Forelimb muscle (tissue), 1 donor: ENCODE measurements around the gene NUDT6. TPM values are rescaled to one million over a fixed set of nuclear protein-coding genes. Genes with fewer than 3 reads are reported as not detected.
"Not testable (repeated sequence)": the region's sequence is repeated elsewhere in the genome, so short reads cannot be mapped to it uniquely, and the experiment has no call there.

ENCODE experiments used
- DNase-seq: peaks from one replicate; pipeline ENCODE4 v3.0.0-alpha.2; 2013; ENCODE audit warnings: low read depth
- polyA plus RNA-seq: library from polyadenylated mRNA; unstranded; fragments of 120-200 nt; gene quantifications from one replicate; pipeline ENCODE4 v1.2.1, GENCODE V29; 2013; ENCODE audit not compliant: insufficient read length

The NUDT6 gene
- polyA plus RNA-seq, 1 donor: 8.1 TPM

DNA sequence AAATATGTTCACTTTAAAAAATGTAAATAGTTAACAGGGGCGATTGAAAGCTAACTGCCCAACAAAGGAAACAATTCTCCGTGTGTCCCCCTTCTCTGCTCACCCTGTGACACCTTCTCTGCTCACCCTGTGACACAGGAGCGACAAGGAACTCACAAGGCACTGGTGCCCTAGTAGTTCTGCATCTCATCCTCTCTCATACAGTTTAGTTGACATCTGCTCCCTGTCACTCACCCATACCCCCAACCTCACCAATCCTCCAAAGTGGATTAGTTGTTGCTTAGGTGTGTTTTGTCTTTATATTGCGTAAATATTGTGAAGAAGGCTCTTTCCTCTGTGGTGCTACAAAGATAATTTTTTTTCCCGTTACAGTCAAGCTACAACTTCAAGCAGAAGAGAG lies 46.4 kb downstream of the NUDT6 start:
- no peak for DNase-seq

DNA sequence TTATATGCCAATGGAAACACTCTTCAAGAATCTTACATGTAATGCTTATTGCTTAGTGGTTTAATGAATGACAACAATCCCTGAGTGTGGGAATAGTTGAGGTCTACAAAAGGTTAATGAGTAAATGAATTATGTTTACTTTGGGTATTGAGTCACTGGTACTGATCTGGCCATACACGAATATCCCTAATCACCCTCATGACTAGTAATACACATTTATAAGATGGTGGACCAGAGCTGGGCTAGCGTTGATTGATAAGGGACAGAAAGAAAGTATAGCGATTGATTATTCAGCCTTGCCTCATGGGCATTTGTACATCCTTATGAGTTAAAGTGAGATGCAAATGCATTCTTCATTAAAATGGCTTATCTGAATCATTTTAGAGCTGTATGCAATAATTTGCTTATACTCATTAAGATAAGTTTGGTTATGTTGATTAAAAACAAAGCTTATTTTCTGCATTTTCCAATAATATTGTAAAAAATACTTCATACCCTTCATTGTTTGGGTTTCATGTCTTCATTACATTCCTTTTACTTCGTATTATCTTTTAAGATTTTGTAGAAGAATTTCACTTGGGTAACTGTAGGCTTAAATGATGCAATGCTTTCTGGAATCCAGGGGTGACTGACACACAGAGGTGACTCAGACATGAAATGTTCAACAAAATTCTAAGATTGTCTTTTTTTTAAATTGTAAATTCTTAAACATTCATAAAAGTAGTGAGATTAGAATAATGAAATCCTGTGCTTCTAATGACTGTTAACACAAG lies 48.4 kb downstream of the NUDT6 start:
- no peak for DNase-seq

DNA sequence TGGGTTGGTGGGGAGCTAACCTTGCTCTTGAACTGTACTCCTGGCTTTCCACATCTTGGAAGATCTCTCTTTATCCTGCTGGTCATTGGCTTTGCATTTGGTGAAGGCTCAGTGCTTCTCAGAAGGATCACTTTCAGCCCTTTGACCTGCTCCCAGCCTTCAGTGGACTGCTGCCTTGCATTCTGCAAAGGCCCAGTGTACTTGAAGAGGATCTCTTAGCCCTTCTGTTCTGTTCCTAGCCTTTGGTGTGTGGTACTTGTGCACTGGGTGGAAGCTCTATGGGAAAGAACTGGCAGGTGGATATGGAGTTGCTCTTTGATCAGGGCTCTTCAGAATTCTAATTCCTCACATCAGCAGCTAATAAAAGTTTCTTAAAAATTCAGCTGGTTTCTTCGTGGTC lies 49.3 kb downstream of the NUDT6 start:
- no peak for DNase-seq

DNA sequence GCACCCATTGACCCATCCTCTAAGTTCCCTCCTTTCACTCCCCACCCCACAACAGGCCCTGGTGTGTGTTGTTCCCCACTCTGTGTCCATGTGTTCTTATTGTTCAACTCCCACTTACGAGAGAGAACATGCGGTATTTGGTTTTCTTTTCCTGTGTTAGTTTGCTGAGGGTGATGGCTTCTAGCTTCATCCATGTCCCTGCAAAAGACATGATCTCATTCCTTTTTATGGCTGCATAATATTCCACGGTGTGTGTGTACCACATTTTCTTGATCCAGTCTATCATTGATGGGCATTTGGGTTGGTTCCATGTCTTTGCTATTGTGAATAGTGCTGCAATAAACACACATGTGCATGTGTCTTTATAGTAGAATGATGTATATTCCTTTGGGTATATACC lies 54.2 kb downstream of the NUDT6 start:
- DNase-seq: not testable (repeated sequence)

DNA sequence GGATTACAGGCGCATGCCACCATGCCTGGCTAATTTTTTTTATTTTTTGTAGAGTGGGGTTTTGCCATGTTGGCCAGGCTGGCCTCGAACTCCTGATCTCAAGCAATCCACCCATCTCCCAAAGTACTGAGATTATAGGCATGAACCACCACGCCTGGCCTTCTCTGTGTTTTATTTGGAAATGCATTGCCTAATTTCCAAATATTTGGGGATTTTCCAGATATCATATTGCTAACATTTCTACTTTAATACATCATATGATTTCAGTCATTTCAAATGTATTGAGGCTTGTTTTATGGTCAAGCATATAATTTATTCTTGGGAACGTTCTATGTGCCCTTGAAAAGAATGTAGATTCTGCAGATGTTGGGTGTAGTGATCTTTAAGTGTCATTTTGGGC lies 57.0 kb downstream of the NUDT6 start:
- DNase-seq: no peak

DNA sequence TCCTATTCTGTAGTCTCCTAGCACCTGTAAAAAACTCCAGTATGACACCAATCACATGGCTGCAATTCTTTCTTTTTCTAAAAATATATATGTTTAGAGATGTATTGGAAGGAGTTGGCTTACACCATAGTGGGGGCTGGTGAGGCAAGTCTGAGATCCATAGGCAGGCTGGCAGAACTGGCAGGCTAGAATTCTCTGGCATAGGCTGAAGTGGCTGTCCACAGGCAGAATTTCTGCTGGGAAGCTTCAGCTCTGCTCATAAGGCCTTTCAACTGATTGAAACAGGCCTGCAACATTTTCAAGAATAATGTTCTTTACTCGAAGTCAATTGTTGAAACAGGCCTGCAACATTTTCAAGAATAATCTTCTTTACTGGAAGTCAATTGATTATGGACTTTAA lies 58.8 kb downstream of the NUDT6 start:
- DNase-seq: no peak

DNA sequence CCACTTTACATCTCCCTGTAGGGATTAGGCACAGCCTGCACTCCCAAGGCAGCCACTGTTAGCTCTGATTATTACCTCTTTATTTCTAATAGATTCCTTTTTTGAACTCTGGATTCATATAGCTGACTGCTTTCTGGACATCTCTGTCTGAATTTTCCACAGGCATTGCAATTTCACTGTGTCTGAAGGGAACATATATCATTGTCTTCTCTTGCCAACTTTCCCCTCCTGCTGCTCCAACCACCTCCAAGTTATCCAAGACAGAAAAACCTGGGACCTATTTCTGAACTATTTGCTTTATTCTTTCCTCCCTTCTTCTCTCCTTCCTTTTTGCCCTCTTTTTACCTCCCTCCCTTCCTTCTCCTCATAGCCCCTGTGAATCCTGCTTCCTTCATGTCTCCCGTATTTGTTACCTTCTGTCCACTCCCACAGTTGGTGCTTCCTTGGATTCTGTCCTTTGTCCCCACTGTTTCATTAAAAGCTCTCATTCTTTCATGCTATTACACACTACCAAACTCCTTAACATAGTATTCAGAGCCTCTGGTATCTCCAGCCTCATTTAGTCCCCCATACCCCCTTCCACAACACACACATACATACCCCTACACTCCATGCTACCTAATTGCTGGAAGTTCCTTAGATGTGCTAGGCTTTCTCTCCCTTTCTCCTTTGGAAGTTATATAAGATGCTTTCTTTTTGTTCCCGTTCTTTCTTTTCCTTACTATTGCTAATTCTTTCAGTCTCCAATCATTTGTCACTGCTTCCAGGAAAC lies 61.0 kb downstream of the NUDT6 start:
- DNase-seq: no peak

DNA sequence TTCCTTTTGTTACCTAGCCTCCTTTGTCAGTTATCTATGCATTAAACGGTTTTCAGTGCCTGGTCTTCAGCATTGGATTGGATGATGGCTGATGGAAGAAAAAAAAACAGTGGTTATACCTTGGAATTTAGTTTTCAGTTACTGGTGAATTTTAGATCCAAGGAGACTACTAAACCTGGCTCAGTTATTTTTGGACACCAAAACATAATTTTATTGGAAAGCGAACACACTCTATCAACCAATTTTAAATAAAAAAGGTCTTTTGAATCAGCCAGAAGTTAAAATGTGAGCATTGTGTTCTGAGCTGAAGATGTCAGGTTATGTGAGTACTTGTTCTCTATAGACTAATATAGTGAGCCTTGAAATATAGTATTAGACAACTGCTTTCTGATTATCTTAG lies 63.7 kb downstream of the NUDT6 start:
- no peak for DNase-seq

DNA sequence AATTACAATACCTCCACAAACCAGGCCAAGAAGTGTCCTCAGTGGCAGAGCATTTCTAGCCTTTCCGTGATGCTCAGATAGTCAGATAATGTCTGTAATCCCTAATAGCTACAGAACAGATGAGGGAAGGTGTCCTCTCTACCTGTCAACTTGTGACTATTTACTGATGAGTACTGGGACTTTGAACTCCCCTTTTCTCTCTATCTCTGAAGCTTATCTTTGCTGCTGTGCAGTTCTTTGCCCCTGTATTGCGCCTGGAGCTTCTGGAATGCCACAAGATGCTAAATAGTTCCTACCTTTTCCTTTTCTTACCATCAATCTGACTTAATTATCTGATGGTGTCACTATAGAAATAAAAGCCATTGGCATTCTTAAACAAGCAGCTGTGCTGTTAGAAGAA lies 65.2 kb downstream of the NUDT6 start:
- DNase-seq: no peak

DNA sequence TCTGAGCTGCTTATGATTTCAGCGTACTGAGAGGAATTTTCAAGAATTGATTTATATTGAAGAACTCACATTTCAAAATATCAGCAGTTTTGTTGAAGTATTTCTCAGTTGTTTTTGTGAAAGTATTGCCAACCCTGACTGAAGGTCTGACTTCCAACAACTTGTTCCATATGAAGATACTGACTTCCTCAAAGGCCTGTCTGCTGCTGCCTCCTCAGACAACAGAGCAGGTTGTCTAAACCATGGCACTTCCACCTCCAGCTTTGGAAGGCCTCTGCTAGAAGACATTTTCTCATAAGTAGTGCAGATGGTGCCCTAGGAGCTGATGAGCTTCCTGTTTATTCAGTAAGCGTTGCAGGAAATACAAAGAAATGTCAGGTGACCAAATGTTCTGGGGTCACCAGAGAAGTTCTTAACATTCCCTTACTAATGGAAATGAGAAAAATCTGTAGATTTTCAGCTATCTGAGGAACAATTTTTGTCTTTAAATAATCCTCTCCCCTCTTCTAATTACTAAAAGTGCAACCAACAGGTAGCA lies 67.0 kb downstream of the NUDT6 start:
- no peak for DNase-seq

DNA sequence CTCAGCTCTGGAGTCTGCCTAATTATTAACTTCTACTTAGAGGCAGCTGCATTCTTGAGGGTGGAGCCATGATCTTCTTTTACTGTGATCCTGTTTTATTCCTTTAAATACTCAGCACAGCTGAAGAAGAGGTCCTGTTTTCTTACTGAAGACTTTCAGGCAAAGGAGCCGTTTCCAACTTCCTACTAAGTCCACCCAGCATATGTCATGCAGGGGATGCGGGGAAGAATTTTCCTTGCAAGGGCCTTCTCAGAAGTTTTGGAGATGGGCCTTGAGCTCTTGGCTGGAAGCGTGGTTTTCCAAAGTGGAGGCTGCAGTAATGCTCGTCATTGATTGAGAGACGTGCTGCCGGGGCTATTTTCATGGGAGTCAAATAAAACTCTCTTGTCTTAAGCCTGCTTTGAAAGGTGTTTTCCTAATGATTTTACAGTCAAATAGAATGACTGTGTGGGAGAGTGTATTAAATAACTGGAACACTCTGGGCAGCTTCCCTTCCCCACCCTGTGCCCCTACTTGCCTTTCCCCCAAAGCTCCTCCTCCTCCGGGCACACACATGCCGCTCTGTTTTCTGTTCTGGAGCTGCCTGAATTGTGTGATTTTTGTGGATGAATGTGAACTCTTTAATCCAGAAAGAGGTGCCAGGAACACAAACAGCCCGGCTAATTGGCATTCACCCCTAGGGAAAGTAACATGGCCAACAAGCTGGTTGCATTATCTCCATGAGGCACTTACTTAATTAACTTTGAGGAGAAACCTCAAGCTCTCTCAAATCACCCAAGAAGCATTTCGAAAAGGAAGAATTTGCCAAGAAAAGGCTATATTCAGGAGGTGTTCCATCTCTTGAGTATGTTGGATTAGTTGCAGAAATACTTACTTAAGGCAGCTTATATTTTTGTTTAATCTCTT lies 67.7 kb downstream of the NUDT6 start:
- peak; percentile 94 for DNase-seq

DNA sequence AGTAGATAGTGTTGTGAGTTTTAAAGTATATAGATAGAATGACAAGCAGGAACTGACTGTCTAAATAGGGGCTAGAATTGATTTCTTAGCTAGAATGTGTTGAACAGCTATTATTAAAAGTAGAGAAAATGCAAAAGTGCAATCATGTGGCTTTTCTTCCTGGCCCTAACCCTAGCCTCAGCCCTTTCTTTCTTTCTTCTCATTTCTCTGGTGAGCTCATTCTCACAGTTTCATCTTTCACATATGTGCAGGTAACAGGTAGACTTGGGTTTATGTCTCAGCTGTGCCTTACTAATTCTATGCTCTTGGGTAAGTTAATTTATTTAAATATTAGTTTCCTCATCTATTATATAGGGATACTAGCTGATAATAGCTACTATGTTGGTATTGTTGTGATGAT lies 70.8 kb downstream of the NUDT6 start:
- DNase-seq: no peak

DNA sequence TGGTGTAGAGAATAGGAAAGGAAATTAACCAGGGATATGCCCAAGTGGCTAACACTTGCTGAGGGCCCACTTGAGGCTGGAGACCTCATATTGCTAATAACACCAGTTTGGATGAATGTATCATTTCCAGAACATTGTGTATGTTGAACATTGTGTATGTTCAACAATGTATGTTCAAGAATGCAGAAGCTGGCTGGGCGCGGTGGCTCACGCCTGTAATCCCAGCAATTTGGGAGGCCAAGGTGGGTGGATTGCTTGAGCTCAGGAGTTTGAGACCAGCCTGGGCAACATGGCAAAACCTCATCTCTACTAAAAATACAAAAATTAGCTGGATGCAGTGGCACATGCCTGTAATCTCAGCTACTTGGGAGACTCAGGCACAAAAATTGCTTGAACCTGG lies 72.6 kb downstream of the NUDT6 start:
- DNase-seq: not testable (repeated sequence)

DNA sequence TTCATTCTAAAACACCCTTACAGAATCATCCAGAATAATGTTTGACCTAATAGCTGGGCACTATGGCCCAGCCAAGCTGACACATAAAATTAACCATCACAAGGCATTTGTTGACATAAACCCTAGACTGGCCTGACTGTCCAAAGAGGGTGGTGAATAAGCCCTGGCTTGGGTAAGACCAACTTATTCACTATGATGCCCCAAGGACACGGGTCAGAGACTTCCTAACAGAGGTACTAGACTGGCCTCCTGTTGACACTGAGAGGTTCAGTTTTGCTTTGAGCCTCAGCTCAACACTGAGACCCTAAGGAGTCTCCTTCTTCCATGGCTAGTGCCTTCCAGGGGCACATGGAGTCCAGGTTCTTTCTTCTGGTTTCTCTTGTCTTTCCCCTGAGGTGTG lies 74.5 kb downstream of the NUDT6 start:
- DNase-seq: no peak

DNA sequence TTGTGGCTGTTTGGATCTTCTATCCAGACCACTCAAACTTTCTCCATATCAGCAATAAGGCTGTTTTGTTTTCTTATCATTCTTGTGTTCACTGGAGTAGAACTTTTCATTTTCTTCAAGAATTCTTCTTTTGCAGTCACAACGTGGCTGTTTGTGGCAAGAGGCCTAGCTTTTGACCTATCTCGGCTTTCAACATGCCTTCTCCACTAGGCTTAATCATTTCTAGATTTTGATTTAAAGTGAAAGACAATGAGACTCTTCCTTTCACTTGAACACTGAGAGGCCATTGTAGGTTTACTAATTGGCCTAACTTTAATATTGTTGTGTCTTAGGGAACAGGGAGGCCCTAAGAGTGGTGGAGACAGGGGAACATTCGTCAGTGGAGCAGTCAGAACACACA lies 76.6 kb downstream of the NUDT6 start:
- DNase-seq: no peak

DNA sequence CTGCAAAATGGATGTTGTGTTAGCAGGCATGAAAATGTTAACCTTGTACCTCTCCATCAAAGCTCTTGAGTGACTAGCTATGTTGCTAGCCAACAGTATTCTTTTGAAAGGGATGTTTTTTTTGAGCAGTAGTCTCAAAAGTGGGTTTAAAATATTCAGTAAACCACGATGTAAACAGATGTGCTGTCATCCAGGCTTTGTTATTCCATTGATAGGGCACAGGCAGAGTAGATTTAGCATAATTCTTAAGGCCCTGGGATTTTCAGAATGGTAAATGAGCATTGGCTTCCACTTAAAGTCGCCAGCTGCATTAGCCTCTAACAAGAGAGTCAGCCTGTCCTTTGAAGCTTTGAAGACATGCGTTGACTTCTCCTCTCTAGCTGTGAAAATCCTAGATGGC lies 77.3 kb downstream of the NUDT6 start:
- no peak for DNase-seq

DNA sequence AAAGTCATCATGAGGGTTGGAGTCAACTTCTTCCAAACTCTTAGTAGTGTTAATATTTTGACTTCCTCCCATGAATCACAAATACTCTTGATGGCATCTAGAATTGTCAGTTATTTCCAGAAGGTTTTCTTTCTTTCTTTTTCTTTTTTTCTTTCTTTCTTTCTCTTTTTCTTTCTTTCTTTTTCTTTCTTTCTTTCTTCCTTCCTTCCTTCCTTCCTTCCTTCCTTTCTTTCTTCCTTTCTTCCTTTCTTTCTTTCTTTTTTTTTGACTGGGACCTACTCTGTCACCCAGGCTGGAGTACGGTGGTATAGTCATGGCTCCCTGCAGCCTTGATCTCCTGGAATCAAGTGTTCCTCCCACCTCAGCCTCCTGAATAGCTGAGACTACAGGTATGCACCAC lies 78.0 kb downstream of the NUDT6 start:
- DNase-seq: not testable (repeated sequence)

DNA sequence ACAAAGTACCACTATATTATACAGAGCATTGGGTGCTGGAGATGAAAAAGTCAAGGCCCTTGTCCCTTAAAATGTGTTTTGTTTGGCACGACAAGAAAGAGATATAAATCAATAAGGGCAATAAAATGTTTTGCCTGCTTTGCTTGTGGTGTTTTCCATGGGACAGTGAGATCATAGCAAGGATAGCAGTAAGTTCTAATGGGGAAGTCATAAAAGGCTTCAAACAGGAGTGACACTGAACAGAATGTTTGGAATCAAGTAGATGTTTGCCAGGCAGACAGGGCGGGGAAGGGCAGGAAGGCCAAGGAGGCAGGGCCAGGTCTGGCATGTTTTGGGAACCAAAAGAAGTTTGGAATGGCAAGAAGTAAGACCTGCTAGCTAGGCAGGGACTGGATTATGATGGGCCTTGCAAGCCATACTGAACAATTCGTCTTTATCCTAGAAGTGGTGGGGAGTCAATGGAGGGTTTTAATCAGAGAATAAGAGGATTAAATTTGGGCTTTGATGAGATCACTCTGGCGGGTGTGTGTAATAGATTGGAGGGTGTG lies 79.3 kb downstream of the NUDT6 start:
- DNase-seq: no peak
